KMS-11 (cell line): ENCODE data around the gene ENPP5.

Experiments used
- H2AFZ ChIP-seq: fragments of 200-600 bp; sonication (generic); 2 replicates; pipeline ENCODE4 v1.6.1; 2016; ENCODE audit warnings: antibody characterized with exemption, mixed run types, low read depth
- H3K27ac ChIP-seq: fragments of 200-600 bp; sonication (generic); 2 replicates; pipeline ENCODE4 v1.6.1; 2016; ENCODE audit warnings: mild to moderate bottlenecking, mixed run types
- H3K27me3 ChIP-seq: fragments of 200-600 bp; sonication (generic); 2 replicates; pipeline ENCODE4 v1.6.1; 2017; ENCODE audit warnings: mild to moderate bottlenecking, low read depth, mixed run types, moderate library complexity; ENCODE audit not compliant: insufficient read depth
- H3K36me3 ChIP-seq: fragments of 200-600 bp; sonication (generic); 2 replicates; pipeline ENCODE4 v1.6.1; 2017; ENCODE audit warnings: mild to moderate bottlenecking, mixed run types; ENCODE audit not compliant: insufficient read depth
- H3K4me1 ChIP-seq: fragments of 200-600 bp; sonication (generic); 2 replicates; pipeline ENCODE4 v1.6.1; 2016; ENCODE audit warnings: mild to moderate bottlenecking, low read depth, mixed run types; ENCODE audit not compliant: poor library complexity, severe bottlenecking
- H3K4me2 ChIP-seq: fragments of 200-600 bp; sonication (generic); 2 replicates; pipeline ENCODE4 v1.7.0; 2016; ENCODE audit warnings: mild to moderate bottlenecking, mixed run types
- H3K4me3 ChIP-seq: fragments of 200-600 bp; sonication (generic); IDR thresholded peaks from 2 replicates; pipeline ENCODE4 v1.6.1; 2017; ENCODE audit warnings: low read depth, low read length, mixed read lengths; ENCODE audit not compliant: insufficient read depth
- H3K79me2 ChIP-seq: fragments of 200-600 bp; sonication (generic); 2 replicates; pipeline ENCODE4 v1.6.1; 2016; ENCODE audit warnings: low read depth, mixed run types; ENCODE audit not compliant: insufficient read depth
- H3K9ac ChIP-seq: fragments of 200-600 bp; sonication (generic); 2 replicates; pipeline ENCODE4 v1.6.1; 2016; ENCODE audit warnings: mild to moderate bottlenecking, mixed run types
- H4K20me1 ChIP-seq: fragments of 200-600 bp; sonication (generic); 2 replicates; pipeline ENCODE4 v1.6.1; 2016; ENCODE audit warnings: mild to moderate bottlenecking, mixed run types; ENCODE audit not compliant: insufficient read depth
- CTCF ChIP-seq: fragments of 200-600 bp; sonication (generic); conservative IDR thresholded peaks from 2 replicates; pipeline ENCODE4 v1.6.1; 2017; ENCODE audit warnings: low read depth, mild to moderate bottlenecking, antibody characterized with exemption, low read length, moderate library complexity, mixed read lengths

The ENPP5 gene

GRCh38 chr6:46201702-46202101 is 30.9 kb upstream of the ENPP5 start:
- Histone ChIP-seq H2AFZ (no peak overlapping the region), H4K20me1 (no peaks in the 10 kb centered on the region), H3K27me3 (no peaks in the 10 kb centered on the region), H3K9ac (no peak overlapping the region), H3K79me2 (no peaks in the 10 kb centered on the region), H3K36me3 (no peaks in the 10 kb centered on the region), H3K4me2 (no peak overlapping the region), H3K4me1 (no peaks in the 10 kb centered on the region), H3K27ac (no peak overlapping the region), H3K4me3 (no peak overlapping the region)
- no peak for TF ChIP-seq CTCF

DNA sequence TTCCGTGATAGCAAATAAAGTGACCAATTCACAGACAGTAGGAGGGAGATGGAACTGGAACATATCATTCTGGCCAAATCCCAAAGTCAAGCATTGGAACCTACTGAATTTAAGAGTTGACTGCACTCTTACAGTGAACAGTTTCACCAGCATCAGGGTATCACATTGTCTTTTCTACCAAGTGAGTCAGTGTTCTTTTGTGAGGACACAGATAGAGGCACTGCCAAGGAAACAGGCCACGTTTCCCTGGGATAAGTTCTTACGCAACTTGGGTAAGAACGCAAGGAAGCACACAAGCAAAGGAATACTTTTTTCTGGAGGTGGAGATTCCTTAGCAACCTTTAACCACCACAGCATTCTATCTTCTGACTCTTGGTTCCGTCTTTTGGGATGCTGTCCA is 28.6 kb upstream of the ENPP5 start:
- no peak for TF ChIP-seq CTCF
- H3K4me3 ChIP-seq = no peak overlapping the region
- no peaks in the 10 kb centered on the region for H4K20me1 ChIP-seq
- H3K4me2 ChIP-seq = no peak overlapping the region
- H3K27ac ChIP-seq = no peak overlapping the region
- no peaks in the 10 kb centered on the region for H3K79me2 ChIP-seq
- no peaks in the 10 kb centered on the region for H3K4me1 ChIP-seq
- H3K36me3 ChIP-seq = no peaks in the 10 kb centered on the region
- H2AFZ ChIP-seq = no peak overlapping the region
- H3K27me3 ChIP-seq = no peaks in the 10 kb centered on the region
- no peak overlapping the region for H3K9ac ChIP-seq

- Histone ChIP-seq H3K4me2 (no peak overlapping the region), H3K9ac (no peak overlapping the region), H3K79me2 (no peaks in the 10 kb centered on the region), H3K4me1 (no peaks in the 10 kb centered on the region), H2AFZ (no peak overlapping the region), H3K4me3 (no peak overlapping the region), H3K36me3 (no peaks in the 10 kb centered on the region), H3K27me3 (no peaks in the 10 kb centered on the region), H4K20me1 (no peaks in the 10 kb centered on the region), H3K27ac (no peak overlapping the region)
- TF ChIP-seq CTCF = no peak
Measured at GRCh38 chr6:46191961-46192360, 21.2 kb upstream of the ENPP5 start.

GRCh38 chr6:46190889-46191288 is 20.1 kb upstream of the ENPP5 start:
- Histone ChIP-seq H3K4me2 (no peak overlapping the region), H3K9ac (no peak overlapping the region), H3K79me2 (no peaks in the 10 kb centered on the region), H2AFZ (no peak overlapping the region), H3K4me3 (no peak overlapping the region), H3K27ac (no peak overlapping the region), H4K20me1 (no peaks in the 10 kb centered on the region), H3K36me3 (no peaks in the 10 kb centered on the region), H3K27me3 (no peaks in the 10 kb centered on the region), H3K4me1 (no peaks in the 10 kb centered on the region)
- TF ChIP-seq CTCF = no peak

DNA sequence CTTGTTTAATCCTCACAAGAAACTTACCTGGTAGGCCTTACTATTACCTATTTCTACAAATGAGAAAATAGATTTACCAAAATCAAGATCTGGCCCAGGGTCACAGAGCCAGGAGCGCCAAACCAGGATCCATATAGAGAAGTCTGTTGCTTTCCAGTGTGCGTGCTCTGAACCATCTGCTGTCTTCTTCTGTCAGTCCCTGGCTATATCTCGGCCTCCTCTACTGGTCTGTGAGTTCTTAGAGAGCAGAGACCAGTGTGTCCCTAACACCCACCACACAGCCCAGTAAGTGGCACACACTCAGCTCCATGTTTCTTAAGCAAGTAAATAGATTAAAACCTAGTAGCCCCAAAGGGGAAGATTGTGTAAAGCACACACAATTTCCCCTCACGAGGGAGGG is 18.9 kb upstream of the ENPP5 start:
- Histone ChIP-seq H3K36me3 (no peaks in the 10 kb centered on the region), H3K79me2 (no peaks in the 10 kb centered on the region), H2AFZ (no peak overlapping the region), H3K4me3 (no peak overlapping the region), H3K4me2 (no peak overlapping the region), H3K4me1 (no peaks in the 10 kb centered on the region), H3K27me3 (no peaks in the 10 kb centered on the region), H4K20me1 (no peaks in the 10 kb centered on the region), H3K27ac (no peak overlapping the region), H3K9ac (no peak overlapping the region)
- no peak for TF ChIP-seq CTCF
